Caco-2 (cell line): Measurements from ENCODE around the gene SORT1. TPM values are rescaled to one million over a fixed set of nuclear protein-coding genes. Genes with fewer than 3 reads are reported as not detected.

ENCODE experiments used
- BruUV-seq: library from RNA; stranded (reverse); fragments of 400-500 nt; replicated peaks from 2 replicates; lab custom pipeline; 2021; lab: Mats Ljungman, UMichigan
- CTCF ChIA-PET: fragments of 300-600 bp; sonication (Branson Sonifier 250); formaldehyde crosslinking; loops from one replicate; lab custom pipeline; 2022; ENCODE audit warnings: antibody characterized with exemption; lab: Charles Lee
- POLR2A ChIA-PET: fragments of 300-600 bp; sonication (Branson Sonifier 250); formaldehyde crosslinking; loops from one replicate; lab custom pipeline; 2022; ENCODE audit warnings: antibody characterized with exemption; lab: Charles Lee
- DNase-seq, 2 experiments: peaks; one replicate each; pipeline versions ENCODE4 v3.0.0 to v3.0.0-alpha.2; 2020 to 2022
- H3K27me3 ChIP-seq: replicated peaks from 2 replicates; pipeline ENCODE4 v1.6.0; 2011; ENCODE audit warnings: low read length; ENCODE audit not compliant: control insufficient read depth, insufficient read depth
- H3K36me3 ChIP-seq: 2 replicates; pipeline ENCODE4 v1.5.1; 2011; ENCODE audit warnings: low read length; ENCODE audit not compliant: control insufficient read depth, insufficient read depth
- H3K4me1 ChIP-seq: fragments of 250-450 bp; sonication (Bioruptor Pico); 2 replicates; pipeline ENCODE4 v1.5.1; 2020; ENCODE audit warnings: mild to moderate bottlenecking
- H3K4me3 ChIP-seq: 2 replicates; pipeline ENCODE4 v1.5.1; 2011; ENCODE audit warnings: low read depth, mild to moderate bottlenecking, control low read depth, low read length
- H3K9me3 ChIP-seq: fragments of 250-450 bp; sonication (Bioruptor Pico); 2 replicates; pipeline ENCODE4 v1.5.1; 2020; ENCODE audit warnings: mild to moderate bottlenecking, moderate library complexity
- H3K27ac Mint-ChIP-seq: one replicate; pipeline ENCODE4 v1.8.0; 2022; ENCODE audit warnings: mixed read lengths; ENCODE audit not compliant: unreplicated experiment
- H3K27me3 Mint-ChIP-seq: one replicate; pipeline ENCODE4 v1.8.0; 2022; ENCODE audit warnings: mixed read lengths; ENCODE audit not compliant: insufficient read depth, unreplicated experiment
- H3K36me3 Mint-ChIP-seq: one replicate; pipeline ENCODE4 v1.8.0; 2022; ENCODE audit warnings: mild to moderate bottlenecking, mixed read lengths; ENCODE audit not compliant: insufficient read depth, unreplicated experiment
- H3K4me1 Mint-ChIP-seq: one replicate; pipeline ENCODE4 v1.8.0; 2022; ENCODE audit warnings: low read depth, mixed read lengths; ENCODE audit not compliant: unreplicated experiment
- H3K4me3 Mint-ChIP-seq: one replicate; pipeline ENCODE4 v1.8.0; 2022; ENCODE audit warnings: mild to moderate bottlenecking, moderate library complexity, mixed read lengths; ENCODE audit not compliant: unreplicated experiment
- H3K9me3 Mint-ChIP-seq: one replicate; pipeline ENCODE4 v1.8.0; 2022; ENCODE audit warnings: mixed read lengths; ENCODE audit not compliant: unreplicated experiment
- intact Hi-C: fragments of 100-400 bp; cut with micrococcal nuclease; formaldehyde crosslinking; loops from one replicate; pipeline ENCODE4 v1.10.0; 2022; ENCODE audit not compliant: unreplicated experiment
- total RNA-seq: library from RNA; stranded (reverse); gene quantifications from 2 replicates; pipeline ENCODE4 v1.2.3, GENCODE V29; 2022
- TF ChIP-seq, protein P1 (sequence below), 2 experiments: fragments of 200-600 bp in 1 of 2; IDR thresholded peaks; 1 replicate in 1 of 2; 2 replicates in 1 of 2; pipeline versions ENCODE4 v1.5.1 to v1.8.0; 2011 to 2022; ENCODE audit warnings: antibody characterized with exemption in 1 of 2, control low read depth in 1 of 2, inconsistent platforms in 1 of 2, low read depth in 1 of 2, low read length in 1 of 2, mild to moderate bottlenecking in 1 of 2, moderate library complexity in 1 of 2; ENCODE audit not compliant: insufficient read depth in 1 of 2, severe bottlenecking in 1 of 2, unreplicated experiment in 1 of 2

The SORT1 gene
- total RNA-seq, 1 experiment from 2014 or later, result 67.1 TPM

GRCh38 chr1:109274533-109275476 lies 122.9 kb downstream of the SORT1 start:
- DNase-seq, result peak; percentile 83 to 87
- CTCF ChIA-PET, result no interaction called here
- H3K27me3 Mint-ChIP-seq, result no peaks in the 10 kb centered on the region
- H3K4me3 ChIP-seq, result peak overlapping the region; percentile 22
- H3K9me3 ChIP-seq, result no peaks in the 10 kb centered on the region
- peaks cover 15% of the 10 kb centered on the region for H3K4me1 Mint-ChIP-seq
- TF ChIP-seq, protein P1, sequence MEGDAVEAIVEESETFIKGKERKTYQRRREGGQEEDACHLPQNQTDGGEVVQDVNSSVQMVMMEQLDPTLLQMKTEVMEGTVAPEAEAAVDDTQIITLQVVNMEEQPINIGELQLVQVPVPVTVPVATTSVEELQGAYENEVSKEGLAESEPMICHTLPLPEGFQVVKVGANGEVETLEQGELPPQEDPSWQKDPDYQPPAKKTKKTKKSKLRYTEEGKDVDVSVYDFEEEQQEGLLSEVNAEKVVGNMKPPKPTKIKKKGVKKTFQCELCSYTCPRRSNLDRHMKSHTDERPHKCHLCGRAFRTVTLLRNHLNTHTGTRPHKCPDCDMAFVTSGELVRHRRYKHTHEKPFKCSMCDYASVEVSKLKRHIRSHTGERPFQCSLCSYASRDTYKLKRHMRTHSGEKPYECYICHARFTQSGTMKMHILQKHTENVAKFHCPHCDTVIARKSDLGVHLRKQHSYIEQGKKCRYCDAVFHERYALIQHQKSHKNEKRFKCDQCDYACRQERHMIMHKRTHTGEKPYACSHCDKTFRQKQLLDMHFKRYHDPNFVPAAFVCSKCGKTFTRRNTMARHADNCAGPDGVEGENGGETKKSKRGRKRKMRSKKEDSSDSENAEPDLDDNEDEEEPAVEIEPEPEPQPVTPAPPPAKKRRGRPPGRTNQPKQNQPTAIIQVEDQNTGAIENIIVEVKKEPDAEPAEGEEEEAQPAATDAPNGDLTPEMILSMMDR (IDR thresholded peaks at IDR 0.05; ENCODE audit: insufficient read depth in 1 of 2, low read depth in 1 of 2, low read length in 1 of 2, severe bottlenecking in 1 of 2, unreplicated experiment in 1 of 2), result no peak
- H3K4me3 Mint-ChIP-seq, result peak overlapping the region; percentile 63
- peaks cover 45% of the 10 kb centered on the region for H3K4me1 ChIP-seq
- intact Hi-C loops, result loop anchor here (1.0 kb wide), 2 partner anchors 8 to 12 kb away; partner anchors contain the start of gene PSRC1
- no peaks in the 10 kb centered on the region for H3K27me3 ChIP-seq
- no peaks in the 10 kb centered on the region for H3K36me3 ChIP-seq
- POLR2A ChIA-PET, result no interaction called here
- BruUV-seq, result no TSS peak
- H3K9me3 Mint-ChIP-seq, result no peaks in the 10 kb centered on the region
- H3K27ac Mint-ChIP-seq, result peak overlapping the region; percentile 31
- H3K36me3 Mint-ChIP-seq, result peaks cover 8% of the 10 kb centered on the region

GRCh38 chr1:109273570-109274288 lies 124.0 kb downstream of the SORT1 start:
- Mint-ChIP-seq H3K36me3 (peaks cover 8% of the 10 kb centered on the region), H3K9me3 (no peaks in the 10 kb centered on the region), H3K27me3 (no peaks in the 10 kb centered on the region), H3K27ac (peak overlapping the region; percentile 31), H3K4me3 (peak overlapping the region; percentile 63), H3K4me1 (peaks cover 15% of the 10 kb centered on the region)
- ChIA-PET CTCF (interaction anchor here (0.5 to 0.6 kb wide), 2 partner anchors 40 to 182 kb away, joined by 3 read pairs; no protein-coding TSS in a partner anchor), POLR2A (no interaction called here)
- intact Hi-C loops, result loop anchor here (1.0 kb wide), 1 partner anchor 10 kb away; the partner anchor contains the start of gene PSRC1
- Histone ChIP-seq H3K36me3 (no peaks in the 10 kb centered on the region), H3K9me3 (no peaks in the 10 kb centered on the region), H3K4me1 (peaks cover 45% of the 10 kb centered on the region), H3K4me3 (peak overlapping the region; percentile 4), H3K27me3 (no peaks in the 10 kb centered on the region)
- no TSS peak for BruUV-seq
- TF ChIP-seq, protein P1 (IDR thresholded peaks at IDR 0.05; ENCODE audit: insufficient read depth in 1 of 2, low read depth in 1 of 2, low read length in 1 of 2, severe bottlenecking in 1 of 2, unreplicated experiment in 1 of 2), result no peak
- DNase-seq, result peak in 1 of 2 experiments; percentile 31
